COR-L47 (cell line): Measurements from ENCODE around the gene NCAM1.

ENCODE experiments used
- DNase-seq: peaks from one replicate; lab custom pipeline; 2025; lab: John Stamatoyannopoulos, UW

The NCAM1 gene

DNA sequence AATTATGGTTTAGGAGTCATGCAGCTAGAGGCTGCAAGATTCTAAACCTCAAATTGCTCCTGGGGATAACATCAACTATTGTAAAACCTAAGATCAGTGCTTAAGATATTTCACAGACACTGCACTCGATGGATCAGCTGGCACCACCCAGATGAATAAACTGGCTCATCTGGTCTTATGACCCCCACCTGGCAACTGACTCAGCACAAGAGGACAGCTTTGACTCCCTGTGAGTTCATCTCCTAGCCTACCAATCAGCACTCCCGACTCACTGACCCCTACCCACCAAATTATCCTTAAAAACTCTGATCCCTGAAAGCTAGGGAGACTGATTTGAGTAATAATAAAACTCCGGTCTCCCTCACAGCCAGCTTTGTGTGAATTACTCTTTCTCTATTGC lies 352.4 kb downstream of the NCAM1 start:
- no peak for DNase-seq

DNA sequence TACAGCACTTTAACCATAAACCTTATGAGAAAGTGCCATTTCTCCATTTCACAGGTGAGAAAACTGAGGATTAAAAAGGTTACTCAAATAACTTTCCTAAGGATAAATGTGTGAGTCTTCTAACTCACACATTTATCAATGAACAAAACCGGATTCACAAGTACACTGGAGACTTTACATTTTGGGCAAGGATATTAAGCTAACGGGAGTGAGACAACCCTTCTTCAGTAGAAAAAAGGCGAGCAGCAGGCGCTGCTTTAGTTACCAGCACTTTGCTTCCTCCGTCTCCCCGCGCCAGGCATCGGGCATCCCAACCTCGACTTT lies 352.8 kb downstream of the NCAM1 start:
- DNase-seq, result no peak

DNA sequence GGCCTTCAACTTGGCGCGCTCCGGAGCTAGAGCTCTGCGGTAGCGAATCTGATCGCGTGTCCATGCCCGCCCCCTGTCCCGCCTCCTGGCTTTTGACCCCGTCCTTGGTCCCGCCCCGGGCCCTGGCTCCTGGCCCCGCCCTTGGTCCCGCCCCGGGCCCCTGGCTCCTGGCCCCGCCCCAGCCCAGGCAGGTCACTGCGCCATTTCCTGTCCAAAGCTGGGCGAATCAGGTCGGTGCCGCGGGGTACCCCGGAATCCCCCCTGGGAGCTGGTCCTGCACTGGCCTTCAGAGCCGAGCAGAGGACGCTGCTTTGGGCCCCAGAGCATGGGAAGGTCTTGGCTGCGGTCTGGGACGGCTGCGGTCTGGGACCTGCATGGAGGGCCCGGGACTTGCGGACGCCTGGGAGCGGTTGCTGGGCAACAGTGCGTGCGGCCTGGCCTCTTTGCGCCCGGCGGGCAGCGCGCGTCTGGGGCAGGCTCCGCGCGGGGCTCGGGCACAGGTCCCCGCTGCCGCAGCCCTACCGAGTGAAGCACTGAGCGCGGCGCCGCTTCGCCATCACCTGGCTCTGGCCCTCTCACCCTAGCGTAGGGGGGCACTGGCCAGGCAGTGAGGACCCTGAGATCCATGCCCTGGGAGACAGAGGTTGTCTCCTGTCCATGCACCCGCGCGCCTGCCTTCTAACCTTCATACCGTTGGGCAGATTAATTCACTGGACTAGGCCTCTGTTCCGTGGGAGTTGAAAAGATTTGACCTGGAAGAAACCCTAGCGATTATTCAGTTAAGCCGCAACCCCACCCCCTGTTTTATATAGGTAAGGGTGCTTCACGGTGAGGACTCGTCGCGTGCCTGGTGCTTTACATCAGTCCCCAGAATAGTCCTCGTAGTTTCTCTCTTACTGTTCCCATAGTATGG lies 353.4 kb downstream of the NCAM1 start, which contains the start of gene TTC12:
Gene TTC12, plus strand, starts transcription at position 195 of the 913 bp plus-strand sequence. CDS start 1,675 bp downstream, outside the sequence.
- no peak for DNase-seq

GRCh38 chr11:113315811-113316210 lies 354.6 kb downstream of the NCAM1 start:
- DNase-seq, result no peak

DNA sequence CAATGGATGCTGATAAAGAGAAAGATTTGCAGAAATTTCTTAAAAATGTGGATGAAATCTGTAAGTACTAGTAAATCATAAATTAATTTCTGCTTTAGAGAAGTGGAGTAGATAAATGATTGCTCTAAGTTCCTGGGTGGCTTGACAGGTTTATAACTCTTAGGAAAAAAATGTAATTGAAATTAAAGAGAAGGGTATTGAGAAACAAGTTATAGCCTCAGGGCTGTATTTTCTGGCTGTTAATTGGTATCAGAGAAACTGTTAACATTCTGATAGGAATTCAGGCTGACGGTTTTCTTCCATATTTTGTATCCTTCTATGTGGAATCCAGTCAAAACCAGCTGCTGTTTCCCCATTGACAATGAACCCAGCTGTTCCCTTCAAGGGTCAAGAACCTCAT lies 355.0 kb downstream of the NCAM1 start:
- DNase-seq, result no peak

DNA sequence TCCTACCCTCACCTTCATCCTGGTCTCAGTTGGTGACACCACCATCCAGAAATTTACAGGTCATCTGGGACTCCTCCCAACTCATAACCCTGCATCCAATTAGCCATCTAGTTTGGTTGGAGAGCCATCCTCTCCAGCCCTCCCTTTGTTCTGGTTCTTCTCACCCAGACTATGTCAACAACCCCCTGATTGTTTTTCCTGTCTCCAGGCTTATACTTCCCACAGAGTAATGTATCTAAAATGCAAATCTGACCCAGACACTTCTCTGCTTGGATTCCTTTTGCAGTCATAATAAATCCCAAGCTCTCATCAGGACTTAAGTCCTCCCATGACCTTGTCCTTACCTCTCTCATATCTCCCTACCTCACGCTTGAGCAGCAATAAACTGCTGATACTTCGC lies 356.1 kb downstream of the NCAM1 start:
- DNase-seq, result peak; percentile 21

DNA sequence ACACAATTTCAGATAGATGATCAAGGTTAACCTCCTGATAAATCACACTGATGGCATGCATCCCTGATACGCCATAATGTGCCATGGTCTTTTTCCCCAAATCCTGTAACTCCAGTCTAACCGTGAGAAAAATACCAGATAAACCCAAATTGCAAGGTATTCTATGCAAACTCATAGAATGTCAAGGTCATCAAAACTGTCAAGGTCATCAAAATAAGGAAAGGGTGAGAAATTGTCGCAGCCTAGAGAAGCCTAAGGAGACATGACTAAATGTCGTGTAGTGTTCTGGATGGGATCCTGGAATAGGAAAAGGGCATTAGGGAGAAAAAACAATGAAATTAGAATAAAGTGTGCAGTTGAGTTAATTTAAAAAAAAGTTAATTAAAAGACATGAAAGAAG lies 357.9 kb downstream of the NCAM1 start:
- DNase-seq, result no peak

DNA sequence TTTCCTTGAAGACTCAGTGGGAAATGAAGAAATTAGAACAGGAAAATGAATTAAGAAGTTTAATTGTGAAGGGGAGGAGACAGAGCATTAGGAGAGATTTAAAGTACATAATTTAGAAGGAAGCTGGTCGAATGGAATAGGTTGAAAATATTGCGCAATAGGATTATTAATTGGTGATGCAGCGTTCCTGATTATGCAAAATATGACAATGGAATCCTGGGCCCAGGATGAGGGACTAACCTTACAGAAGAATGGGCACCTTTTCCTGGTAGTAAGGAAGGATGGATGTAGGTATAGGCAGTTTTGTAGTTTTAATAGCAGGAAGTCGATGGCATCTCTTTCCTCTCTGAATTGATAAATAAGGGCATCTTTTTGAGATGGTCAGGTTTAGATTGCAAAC lies 360.9 kb downstream of the NCAM1 start:
- no peak for DNase-seq

GRCh38 chr11:113324250-113324649 lies 363.0 kb downstream of the NCAM1 start:
- no peak for DNase-seq
